ENCODE data around the gene SLCO3A1.

SLCO3A1 gene

GRCh38 chr15:91862891-91863504 is 9.5 kb downstream of the SLCO3A1 start:
- DNase-seq = no peak

- DNase-seq = no peak
Measured at GRCh38 chr15:91863621-91864255, 10.2 kb downstream of the SLCO3A1 start.

GRCh38 chr15:91864664-91865063 is 11.2 kb downstream of the SLCO3A1 start:
- no peak for DNase-seq

GRCh38 chr15:91865486-91865885 is 12.0 kb downstream of the SLCO3A1 start:
- DNase-seq = no peak

GRCh38 chr15:91865950-91866349 is 12.4 kb downstream of the SLCO3A1 start:
- no peak for DNase-seq

GRCh38 chr15:91866371-91866905 is 12.9 kb downstream of the SLCO3A1 start:
- DNase-seq = no peak

GRCh38 chr15:91866971-91867372 is 13.5 kb downstream of the SLCO3A1 start:
- peak; percentile 52 for DNase-seq

GRCh38 chr15:91867581-91868026 is 14.1 kb downstream of the SLCO3A1 start:
- no peak for DNase-seq

- DNase-seq = no peak
Measured at GRCh38 chr15:91870876-91871537, 17.5 kb downstream of the SLCO3A1 start.

- no peak for DNase-seq
Measured at GRCh38 chr15:91871837-91872236, 18.3 kb downstream of the SLCO3A1 start.

- no peak for DNase-seq
Measured at GRCh38 chr15:91872356-91873137, 19.0 kb downstream of the SLCO3A1 start.

- no peak for DNase-seq
Measured at GRCh38 chr15:91873138-91873536, 19.6 kb downstream of the SLCO3A1 start.

- DNase-seq = no peak
Measured at GRCh38 chr15:91874171-91874570, 20.7 kb downstream of the SLCO3A1 start.

GRCh38 chr15:91874992-91875660 is 21.6 kb downstream of the SLCO3A1 start:
- DNase-seq = no peak

GRCh38 chr15:91876187-91876586 is 22.7 kb downstream of the SLCO3A1 start:
- DNase-seq = no peak

- DNase-seq = no peak
Measured at GRCh38 chr15:91878319-91878870, 24.9 kb downstream of the SLCO3A1 start.

GRCh38 chr15:91879158-91879557 is 25.6 kb downstream of the SLCO3A1 start:
- DNase-seq = no peak

- DNase-seq = no peak
Measured at GRCh38 chr15:91880373-91880772, 26.9 kb downstream of the SLCO3A1 start.

- DNase-seq = no peak
Measured at GRCh38 chr15:91881569-91882297, 28.2 kb downstream of the SLCO3A1 start.

- no peak for DNase-seq
Measured at GRCh38 chr15:91882858-91883586, 29.5 kb downstream of the SLCO3A1 start.

GRCh38 chr15:91884606-91885005 is 31.1 kb downstream of the SLCO3A1 start:
- DNase-seq = no peak
